HepG2 (cell line): ENCODE data around the gene RNASE8. TPM values are rescaled to one million over a fixed set of nuclear protein-coding genes. Genes with fewer than 3 reads are reported as not detected.

Source experiments
- CHD4 ChIP-seq: fragments of 200-600 bp; sonication (generic); IDR thresholded peaks from 2 replicates; pipeline ENCODE4 v1.7.0; 2017; ENCODE audit warnings: mild to moderate bottlenecking, low read length, borderline replicate concordance
- FIP1L1 ChIP-seq: fragments of 200-400 bp; formaldehyde crosslinking; IDR thresholded peaks from 2 replicates; pipeline ENCODE4 v1.6.1; 2018; ENCODE audit warnings: low read depth, mild to moderate bottlenecking, low read length, moderate library complexity, borderline replicate concordance; ENCODE audit not compliant: insufficient read depth
- GATAD2A ChIP-seq: IDR thresholded peaks from 2 replicates; pipeline ENCODE4 v1.6.1; 2016
- MED8 ChIP-seq: sonication (generic); formaldehyde crosslinking; IDR thresholded peaks from 2 replicates; pipeline ENCODE4 v1.8.1; 2023; ENCODE audit warnings: mild to moderate bottlenecking, missing genetic modification reagents; ENCODE audit not compliant: insufficient replicate concordance
- MYPOP ChIP-seq: sonication (generic); formaldehyde crosslinking; IDR thresholded peaks from 2 replicates; pipeline ENCODE4 v1.8.1; 2023; ENCODE audit warnings: mild to moderate bottlenecking, moderate library complexity, missing genetic modification reagents
- YEATS2 ChIP-seq: sonication (generic); formaldehyde crosslinking; IDR thresholded peaks from 2 replicates; pipeline ENCODE4 v1.4.0; 2020; ENCODE audit warnings: missing genetic modification reagents, borderline replicate concordance
- ZKSCAN5 ChIP-seq: sonication (generic); formaldehyde crosslinking; IDR thresholded peaks from 2 replicates; pipeline ENCODE4 v1.5.1; 2020; ENCODE audit warnings: mild to moderate bottlenecking, missing genetic modification reagents
- ZMYM4 ChIP-seq: sonication (generic); formaldehyde crosslinking; IDR thresholded peaks from 2 replicates; pipeline ENCODE4 v1.8.1; 2023; ENCODE audit warnings: mild to moderate bottlenecking, missing genetic modification reagents
- ZNF224 ChIP-seq: sonication (generic); formaldehyde crosslinking; IDR thresholded peaks from 2 replicates; pipeline ENCODE4 v1.5.0; 2020; ENCODE audit warnings: mild to moderate bottlenecking, missing genetic modification reagents
- ZNF3 ChIP-seq: IDR thresholded peaks from 2 replicates; pipeline ENCODE4 v1.7.0; 2017; ENCODE audit warnings: inconsistent platforms
- ZNF333 ChIP-seq: sonication (generic); formaldehyde crosslinking; IDR thresholded peaks from 2 replicates; pipeline ENCODE4 v1.4.0; 2020; ENCODE audit warnings: mild to moderate bottlenecking, missing genetic modification reagents, borderline replicate concordance
- ZNF512B ChIP-seq: sonication (generic); formaldehyde crosslinking; IDR thresholded peaks from 2 replicates; pipeline ENCODE4 v1.5.1; 2020; ENCODE audit warnings: missing genetic modification reagents, mild to moderate bottlenecking, borderline replicate concordance
- ZNF589 ChIP-seq: sonication (generic); formaldehyde crosslinking; conservative IDR thresholded peaks from 2 replicates; pipeline ENCODE4 v1.8.0; 2022; ENCODE audit warnings: mild to moderate bottlenecking, moderate library complexity, missing genetic modification reagents
- ZNF644 ChIP-seq: IDR thresholded peaks from 2 replicates; pipeline ENCODE4 v1.6.1; 2016; ENCODE audit warnings: low read depth
- ZNF737 ChIP-seq: sonication (generic); formaldehyde crosslinking; IDR thresholded peaks from 2 replicates; pipeline ENCODE4 v1.5.0; 2020; ENCODE audit warnings: missing genetic modification reagents, mild to moderate bottlenecking, borderline replicate concordance
- ZNF775 ChIP-seq: sonication (generic); formaldehyde crosslinking; IDR thresholded peaks from 2 replicates; pipeline ENCODE4 v1.4.0; 2020; ENCODE audit warnings: missing genetic modification reagents, mild to moderate bottlenecking, moderate library complexity, borderline replicate concordance
- ZNF780A ChIP-seq: sonication (generic); formaldehyde crosslinking; IDR thresholded peaks from 2 replicates; pipeline ENCODE4 v1.8.0; 2022; ENCODE audit warnings: mild to moderate bottlenecking, missing genetic modification reagents, moderate library complexity
- ZNF816 ChIP-seq: sonication (generic); formaldehyde crosslinking; IDR thresholded peaks from 2 replicates; pipeline ENCODE4 v1.8.0; 2022; ENCODE audit warnings: missing genetic modification reagents, mild to moderate bottlenecking, borderline replicate concordance
- polyA plus RNA-seq, 8 experiments: library from polyadenylated mRNA; depleted of rRNA in 3 of 8; stranded (reverse) in 7 of 8; unstranded in 1 of 8; fragments of >200 nt; fragmentation: Illumina TruSeq in 4 of 8; extraction: Trizol in 4 of 8; gene quantifications; 2 replicates each; pipeline versions ENCODE4 v1.2.1 to v1.2.3, GENCODE V29; 2011 to 2016; ENCODE audit warnings: low read depth in 4 of 8, missing spikeins in 1 of 8, mixed read lengths in 1 of 8; ENCODE audit not compliant: insufficient read depth in 1 of 8
- total RNA-seq, 5 experiments: library from RNA; depleted of rRNA; stranded (reverse); fragments of >200 nt; fragmentation: Illumina TruSeq; extraction: Trizol; gene quantifications; 2 replicates each; pipeline ENCODE4 v1.2.3, GENCODE V29; 2016; ENCODE audit warnings: low read depth in 1 of 5
- TF ChIP-seq, protein P1 (sequence below): sonication (generic); formaldehyde crosslinking; IDR thresholded peaks from 2 replicates; pipeline ENCODE4 v1.8.1; 2023; ENCODE audit warnings: mild to moderate bottlenecking, missing genetic modification reagents, borderline replicate concordance
- TF ChIP-seq, protein P2 (sequence below): sonication (generic); formaldehyde crosslinking; IDR thresholded peaks from 2 replicates; pipeline ENCODE4 v1.5.0; 2020; ENCODE audit warnings: mild to moderate bottlenecking, missing genetic modification reagents
- TF ChIP-seq, protein P3 (sequence below): sonication (generic); formaldehyde crosslinking; IDR thresholded peaks from 2 replicates; pipeline ENCODE4 v1.8.0; 2022; ENCODE audit warnings: mild to moderate bottlenecking, missing genetic modification reagents; ENCODE audit not compliant: insufficient replicate concordance

The RNASE8 gene
- total and polyA plus RNA-seq, 2 of the 13 experiments (the other 11 are each of a cell fraction or from before 2014, with no cell fraction given): not detected

GRCh38 chr14:21104448-21105060, 46.9 kb downstream of the RNASE8 start (continued):
- TF ChIP-seq, protein P1, sequence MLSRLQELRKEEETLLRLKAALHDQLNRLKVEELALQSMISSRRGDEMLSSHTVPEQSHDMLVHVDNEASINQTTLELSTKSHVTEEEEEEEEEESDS (CRISPR knock-in tag): 0 out of 2 replicates have a peak, but pooled peaks have one; percentile 73
- TF ChIP-seq ZNF780A (no peak; the same call in 1 of the 2 replicates), GATAD2A (CRISPR knock-in tag) (peak; percentile 69), YEATS2 (CRISPR knock-in tag) (no peak), ZNF816 (CRISPR knock-in tag) (no peak), ZMYM4 (CRISPR knock-in tag) (peak; percentile 9), ZNF512B (CRISPR knock-in tag) (0 out of 2 replicates have a peak, but pooled peaks have one; percentile 7), ZKSCAN5 (CRISPR knock-in tag) (0 out of 2 replicates have a peak, but pooled peaks have one; percentile 38), CHD4 (peak; percentile 59; the same call in 1 of the 2 replicates), ZNF3 (0 out of 2 replicates have a peak, but pooled peaks have one; percentile 30), ZNF737 (no peak; the same call in 1 of the 2 replicates), ZNF775 (peak; percentile 75; the same call in 1 of the 2 replicates), ZNF644 (CRISPR knock-in tag) (0 out of 2 replicates have a peak, but pooled peaks have one; percentile 19), FIP1L1 (no peak), MED8 (CRISPR knock-in tag) (no peak), ZNF224 (CRISPR knock-in tag) (no peak; the same call in 1 of the 2 replicates), ZNF333 (CRISPR knock-in tag) (0 out of 2 replicates have a peak, but pooled peaks have one; percentile 37), ZNF589 (no peak; the same call in 1 of the 2 replicates), MYPOP (CRISPR knock-in tag) (peak; percentile 11; the same call in 1 of the 2 replicates)
- TF ChIP-seq, protein P2, sequence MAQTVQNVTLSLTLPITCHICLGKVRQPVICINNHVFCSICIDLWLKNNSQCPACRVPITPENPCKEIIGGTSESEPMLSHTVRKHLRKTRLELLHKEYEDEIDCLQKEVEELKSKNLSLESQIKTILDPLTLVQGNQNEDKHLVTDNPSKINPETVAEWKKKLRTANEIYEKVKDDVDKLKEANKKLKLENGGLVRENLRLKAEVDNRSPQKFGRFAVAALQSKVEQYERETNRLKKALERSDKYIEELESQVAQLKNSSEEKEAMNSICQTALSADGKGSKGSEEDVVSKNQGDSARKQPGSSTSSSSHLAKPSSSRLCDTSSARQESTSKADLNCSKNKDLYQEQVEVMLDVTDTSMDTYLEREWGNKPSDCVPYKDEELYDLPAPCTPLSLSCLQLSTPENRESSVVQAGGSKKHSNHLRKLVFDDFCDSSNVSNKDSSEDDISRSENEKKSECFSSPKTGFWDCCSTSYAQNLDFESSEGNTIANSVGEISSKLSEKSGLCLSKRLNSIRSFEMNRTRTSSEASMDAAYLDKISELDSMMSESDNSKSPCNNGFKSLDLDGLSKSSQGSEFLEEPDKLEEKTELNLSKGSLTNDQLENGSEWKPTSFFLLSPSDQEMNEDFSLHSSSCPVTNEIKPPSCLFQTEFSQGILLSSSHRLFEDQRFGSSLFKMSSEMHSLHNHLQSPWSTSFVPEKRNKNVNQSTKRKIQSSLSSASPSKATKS: 0 out of 2 replicates have a peak, but pooled peaks have one; percentile 44
- TF ChIP-seq, protein P3, sequence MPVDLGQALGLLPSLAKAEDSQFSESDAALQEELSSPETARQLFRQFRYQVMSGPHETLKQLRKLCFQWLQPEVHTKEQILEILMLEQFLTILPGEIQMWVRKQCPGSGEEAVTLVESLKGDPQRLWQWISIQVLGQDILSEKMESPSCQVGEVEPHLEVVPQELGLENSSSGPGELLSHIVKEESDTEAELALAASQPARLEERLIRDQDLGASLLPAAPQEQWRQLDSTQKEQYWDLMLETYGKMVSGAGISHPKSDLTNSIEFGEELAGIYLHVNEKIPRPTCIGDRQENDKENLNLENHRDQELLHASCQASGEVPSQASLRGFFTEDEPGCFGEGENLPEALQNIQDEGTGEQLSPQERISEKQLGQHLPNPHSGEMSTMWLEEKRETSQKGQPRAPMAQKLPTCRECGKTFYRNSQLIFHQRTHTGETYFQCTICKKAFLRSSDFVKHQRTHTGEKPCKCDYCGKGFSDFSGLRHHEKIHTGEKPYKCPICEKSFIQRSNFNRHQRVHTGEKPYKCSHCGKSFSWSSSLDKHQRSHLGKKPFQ (CRISPR knock-in tag): peak; percentile 6
